WTC11 (cell line): ENCODE measurements around the gene TIGD1. TPM values are rescaled to one million over a fixed set of nuclear protein-coding genes. Genes with fewer than 3 reads are reported as not detected.
A peak's percentile ranks its signal among the peaks of the same experiment; 100 is the strongest.

Experiments
- ATAC-seq: fragments of 200-7000 bp; cut with Tn5 transposase; 2 replicates; pipeline ENCODE4 v1.10.0; 2021; ENCODE audit warnings: mild to moderate bottlenecking, moderate library complexity
- CTCF ChIA-PET: fragments of 300-600 bp; sonication (Branson Sonifier 250); formaldehyde crosslinking; loops from one replicate; lab custom pipeline; 2021; ENCODE audit warnings: antibody characterized with exemption; lab: Charles Lee
- POLR2A ChIA-PET: fragments of 350-600 bp; sonication (Branson Sonifier 250); formaldehyde crosslinking; loops from one replicate; lab custom pipeline; 2021; ENCODE audit warnings: antibody characterized with exemption; lab: Charles Lee
- DNase-seq: peaks from one replicate; pipeline ENCODE4 v3.0.0; 2021; ENCODE audit warnings: low spot score
- H3K27ac Mint-ChIP-seq: 2 replicates; pipeline ENCODE4 v1.8.0; 2021; ENCODE audit warnings: mixed read lengths
- H3K27me3 Mint-ChIP-seq: 2 replicates; pipeline ENCODE4 v1.8.0; 2021; ENCODE audit warnings: low read depth, mild to moderate bottlenecking, moderate library complexity, mixed read lengths
- H3K36me3 Mint-ChIP-seq: 2 replicates; pipeline ENCODE4 v1.8.0; 2021; ENCODE audit warnings: mixed read lengths
- H3K4me1 Mint-ChIP-seq: 2 replicates; pipeline ENCODE4 v1.8.0; 2022; ENCODE audit warnings: mixed read lengths
- H3K4me3 Mint-ChIP-seq: 2 replicates; pipeline ENCODE4 v1.8.0; 2021; ENCODE audit warnings: mild to moderate bottlenecking, moderate library complexity, mixed read lengths
- H3K9me3 Mint-ChIP-seq: 2 replicates; pipeline ENCODE4 v1.8.0; 2021; ENCODE audit warnings: mixed read lengths
- ATF6 ChIP-seq: sonication (generic); formaldehyde crosslinking; IDR thresholded peaks from 2 replicates; pipeline ENCODE4 v1.8.1; 2023; ENCODE audit warnings: mild to moderate bottlenecking, missing genetic modification reagents
- CBFB ChIP-seq: sonication (generic); formaldehyde crosslinking; IDR thresholded peaks from 2 replicates; pipeline ENCODE4 v1.8.1; 2022; ENCODE audit warnings: mild to moderate bottlenecking, low read depth, missing genetic modification reagents
- ESRRA ChIP-seq: sonication (generic); formaldehyde crosslinking; IDR thresholded peaks from 2 replicates; pipeline ENCODE4 v1.8.1; 2022; ENCODE audit warnings: mild to moderate bottlenecking, missing genetic modification reagents, borderline replicate concordance
- FOXJ3 ChIP-seq: sonication (generic); formaldehyde crosslinking; IDR thresholded peaks from 2 replicates; pipeline ENCODE4 v1.9.0; 2021; ENCODE audit warnings: missing genetic modification reagents, mild to moderate bottlenecking, borderline replicate concordance
- FOXK1 ChIP-seq: sonication (generic); formaldehyde crosslinking; IDR thresholded peaks from 2 replicates; pipeline ENCODE4 v1.8.0; 2022; ENCODE audit warnings: mild to moderate bottlenecking, moderate library complexity, missing genetic modification reagents
- GRHL2 ChIP-seq: fragments of 250-450 bp; sonication (Bioruptor Pico); IDR thresholded peaks from 2 replicates; pipeline ENCODE4 v1.8.0; 2022; ENCODE audit warnings: mild to moderate bottlenecking, moderate library complexity; ENCODE audit not compliant: insufficient replicate concordance, severe bottlenecking
- MYBL2 ChIP-seq: sonication (generic); formaldehyde crosslinking; IDR thresholded peaks from 2 replicates; pipeline ENCODE4 v1.8.1; 2023; ENCODE audit warnings: mild to moderate bottlenecking, moderate library complexity, missing genetic modification reagents
- NFATC4 ChIP-seq: fragments of 250-450 bp; sonication (Bioruptor Pico); IDR thresholded peaks from 2 replicates; pipeline ENCODE4 v1.9.0; 2021; ENCODE audit warnings: mild to moderate bottlenecking
- NR2C2 ChIP-seq: sonication (generic); formaldehyde crosslinking; IDR thresholded peaks from 2 replicates; pipeline ENCODE4 v1.8.0; 2022; ENCODE audit warnings: mild to moderate bottlenecking, missing genetic modification reagents
- NR3C1 ChIP-seq: sonication (generic); formaldehyde crosslinking; conservative IDR thresholded peaks from 2 replicates; pipeline ENCODE4 v1.8.1; 2023; ENCODE audit warnings: low read depth, mild to moderate bottlenecking, missing genetic modification reagents
- PRDM15 ChIP-seq: sonication (generic); formaldehyde crosslinking; IDR thresholded peaks from 2 replicates; pipeline ENCODE4 v1.8.0; 2022; ENCODE audit warnings: missing genetic modification reagents
- PRRX2 ChIP-seq: fragments of 250-450 bp; sonication (Bioruptor Pico); IDR thresholded peaks from 2 replicates; pipeline ENCODE4 v1.8.0; 2021; ENCODE audit warnings: mild to moderate bottlenecking
- RELA ChIP-seq: sonication (generic); formaldehyde crosslinking; IDR thresholded peaks from 2 replicates; pipeline ENCODE4 v1.8.1; 2022; ENCODE audit warnings: missing genetic modification reagents, mild to moderate bottlenecking, borderline replicate concordance
- STAT6 ChIP-seq: sonication (generic); formaldehyde crosslinking; conservative IDR thresholded peaks from 2 replicates; pipeline ENCODE4 v1.8.1; 2023; ENCODE audit warnings: mild to moderate bottlenecking, low read depth, missing genetic modification reagents, moderate library complexity
- ZNF219 ChIP-seq: sonication (generic); formaldehyde crosslinking; IDR thresholded peaks from 2 replicates; pipeline ENCODE4 v1.8.0; 2023; ENCODE audit warnings: missing genetic modification reagents, mild to moderate bottlenecking, borderline replicate concordance
- ZNF671 ChIP-seq: fragments of 250-450 bp; sonication (Bioruptor Pico); IDR thresholded peaks from 2 replicates; pipeline ENCODE4 v1.8.0; 2021; ENCODE audit warnings: mild to moderate bottlenecking
- total RNA-seq: library from RNA; stranded (reverse); gene quantifications from 3 replicates; pipeline ENCODE4 v1.2.3, GENCODE V29; 2021
- TF ChIP-seq, protein P1 (sequence below): sonication (generic); formaldehyde crosslinking; IDR thresholded peaks from 2 replicates; pipeline ENCODE4 v1.8.1; 2022; ENCODE audit warnings: missing genetic modification reagents, borderline replicate concordance
- TF ChIP-seq, protein P2 (sequence below): fragments of 200-600 bp; IDR thresholded peaks from 2 replicates; pipeline ENCODE4 v1.8.0; 2022; ENCODE audit warnings: antibody characterized with exemption
- TF ChIP-seq, protein P3 (sequence below): fragments of 250-450 bp; sonication (Bioruptor Pico); IDR thresholded peaks from 2 replicates; pipeline ENCODE4 v1.9.0; 2021; ENCODE audit warnings: moderate library complexity, mild to moderate bottlenecking, inconsistent platforms, borderline replicate concordance
- TF ChIP-seq, protein P4 (sequence below): sonication (generic); formaldehyde crosslinking; IDR thresholded peaks from 2 replicates; pipeline ENCODE4 v1.8.1; 2022; ENCODE audit warnings: mild to moderate bottlenecking, missing genetic modification reagents, moderate library complexity, borderline replicate concordance

The TIGD1 gene
- total RNA-seq, 1 experiment from 2014 or later, result 9.0 TPM

- POLR2A ChIA-PET, result no interaction called here
- no peak for TF ChIP-seq PRDM15 (CRISPR knock-in tag)
- no peak for TF ChIP-seq NFATC4 (CRISPR knock-in tag)
- no peak for TF ChIP-seq NR2C2
- no peak for TF ChIP-seq NR3C1 (CRISPR knock-in tag)
- TF ChIP-seq FOXJ3 (CRISPR knock-in tag), result no peak
- no peak for TF ChIP-seq MYBL2 (CRISPR knock-in tag)
- TF ChIP-seq, protein P1, sequence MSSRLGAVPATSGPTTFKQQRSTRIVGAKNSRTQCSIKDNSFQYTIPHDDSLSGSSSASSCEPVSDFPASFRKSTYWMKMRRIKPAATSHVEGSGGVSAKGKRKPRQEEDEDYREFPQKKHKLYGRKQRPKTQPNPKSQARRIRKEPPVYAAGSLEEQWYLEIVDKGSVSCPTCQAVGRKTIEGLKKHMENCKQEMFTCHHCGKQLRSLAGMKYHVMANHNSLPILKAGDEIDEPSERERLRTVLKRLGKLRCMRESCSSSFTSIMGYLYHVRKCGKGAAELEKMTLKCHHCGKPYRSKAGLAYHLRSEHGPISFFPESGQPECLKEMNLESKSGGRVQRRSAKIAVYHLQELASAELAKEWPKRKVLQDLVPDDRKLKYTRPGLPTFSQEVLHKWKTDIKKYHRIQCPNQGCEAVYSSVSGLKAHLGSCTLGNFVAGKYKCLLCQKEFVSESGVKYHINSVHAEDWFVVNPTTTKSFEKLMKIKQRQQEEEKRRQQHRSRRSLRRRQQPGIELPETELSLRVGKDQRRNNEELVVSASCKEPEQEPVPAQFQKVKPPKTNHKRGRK (CRISPR knock-in tag), result no peak
- no peak for TF ChIP-seq CBFB
- TF ChIP-seq, protein P2, sequence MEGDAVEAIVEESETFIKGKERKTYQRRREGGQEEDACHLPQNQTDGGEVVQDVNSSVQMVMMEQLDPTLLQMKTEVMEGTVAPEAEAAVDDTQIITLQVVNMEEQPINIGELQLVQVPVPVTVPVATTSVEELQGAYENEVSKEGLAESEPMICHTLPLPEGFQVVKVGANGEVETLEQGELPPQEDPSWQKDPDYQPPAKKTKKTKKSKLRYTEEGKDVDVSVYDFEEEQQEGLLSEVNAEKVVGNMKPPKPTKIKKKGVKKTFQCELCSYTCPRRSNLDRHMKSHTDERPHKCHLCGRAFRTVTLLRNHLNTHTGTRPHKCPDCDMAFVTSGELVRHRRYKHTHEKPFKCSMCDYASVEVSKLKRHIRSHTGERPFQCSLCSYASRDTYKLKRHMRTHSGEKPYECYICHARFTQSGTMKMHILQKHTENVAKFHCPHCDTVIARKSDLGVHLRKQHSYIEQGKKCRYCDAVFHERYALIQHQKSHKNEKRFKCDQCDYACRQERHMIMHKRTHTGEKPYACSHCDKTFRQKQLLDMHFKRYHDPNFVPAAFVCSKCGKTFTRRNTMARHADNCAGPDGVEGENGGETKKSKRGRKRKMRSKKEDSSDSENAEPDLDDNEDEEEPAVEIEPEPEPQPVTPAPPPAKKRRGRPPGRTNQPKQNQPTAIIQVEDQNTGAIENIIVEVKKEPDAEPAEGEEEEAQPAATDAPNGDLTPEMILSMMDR, result no peak
- TF ChIP-seq, protein P3, sequence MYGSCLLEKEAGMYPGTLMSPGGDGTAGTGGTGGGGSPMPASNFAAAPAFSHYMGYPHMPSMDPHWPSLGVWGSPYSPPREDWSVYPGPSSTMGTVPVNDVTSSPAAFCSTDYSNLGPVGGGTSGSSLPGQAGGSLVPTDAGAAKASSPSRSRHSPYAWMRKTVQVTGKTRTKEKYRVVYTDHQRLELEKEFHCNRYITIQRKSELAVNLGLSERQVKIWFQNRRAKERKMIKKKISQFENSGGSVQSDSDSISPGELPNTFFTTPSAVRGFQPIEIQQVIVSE (CRISPR knock-in tag), result no peak
- TF ChIP-seq ATF6 (CRISPR knock-in tag), result no peak
- TF ChIP-seq RELA (CRISPR knock-in tag), result no peak
- TF ChIP-seq PRRX2 (CRISPR knock-in tag), result no peak
- Mint-ChIP-seq H3K9me3 (peaks cover 8% of the 10 kb centered on the region), H3K36me3 (peaks cover 23% of the 10 kb centered on the region), H3K27ac (peak overlapping the region; percentile 74; the same call in 1 of the 2 replicates), H3K4me1 (peaks cover 7% of the 10 kb centered on the region), H3K4me3 (no peak overlapping the region), H3K27me3 (peaks cover 6% of the 10 kb centered on the region)
- CTCF ChIA-PET, result interaction anchor here (0.9 to 1.3 kb wide), 3 partner anchors 13 to 22 kb away, joined by 3 read pairs; no protein-coding TSS in a partner anchor
- DNase-seq (no peak), ATAC-seq (no peak)
These were observed 6.3 kb downstream of the TIGD1 start for GRCh38 chr2:232543928-232544631.

- no peak for ATAC-seq
- Mint-ChIP-seq H3K4me1 (peaks cover 12% of the 10 kb centered on the region), H3K27ac (no peak overlapping the region), H3K9me3 (peaks cover 2% of the 10 kb centered on the region), H3K4me3 (no peak overlapping the region), H3K36me3 (peaks cover 17% of the 10 kb centered on the region), H3K27me3 (peaks cover 2% of the 10 kb centered on the region)
- CTCF ChIA-PET, result interaction anchor here (0.9 kb wide), 1 partner anchor 12 kb away, joined by 3 read pairs; no protein-coding TSS in a partner anchor
- POLR2A ChIA-PET, result no interaction called here
- no peak for DNase-seq
- TF ChIP-seq MYBL2 (CRISPR knock-in tag), result no peak
- TF ChIP-seq NR2C2, result no peak
- TF ChIP-seq STAT6 (CRISPR knock-in tag), result no peak
- TF ChIP-seq, protein P4, sequence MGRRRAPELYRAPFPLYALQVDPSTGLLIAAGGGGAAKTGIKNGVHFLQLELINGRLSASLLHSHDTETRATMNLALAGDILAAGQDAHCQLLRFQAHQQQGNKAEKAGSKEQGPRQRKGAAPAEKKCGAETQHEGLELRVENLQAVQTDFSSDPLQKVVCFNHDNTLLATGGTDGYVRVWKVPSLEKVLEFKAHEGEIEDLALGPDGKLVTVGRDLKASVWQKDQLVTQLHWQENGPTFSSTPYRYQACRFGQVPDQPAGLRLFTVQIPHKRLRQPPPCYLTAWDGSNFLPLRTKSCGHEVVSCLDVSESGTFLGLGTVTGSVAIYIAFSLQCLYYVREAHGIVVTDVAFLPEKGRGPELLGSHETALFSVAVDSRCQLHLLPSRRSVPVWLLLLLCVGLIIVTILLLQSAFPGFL, result no peak
- TF ChIP-seq ZNF219 (CRISPR knock-in tag), result no peak
- no peak for TF ChIP-seq ESRRA (CRISPR knock-in tag)
- TF ChIP-seq ZNF671, result no peak
- TF ChIP-seq FOXK1, result no peak
- TF ChIP-seq GRHL2, result no peak
These were observed 6.9 kb downstream of the TIGD1 start for GRCh38 chr2:232543491-232543890.
